A549 (cell line): Measurements from ENCODE around the gene TLR6.

Source experiments
- EP300 ChIP-seq, 2 experiments: fragments of >200 bp; sonication (Bioruptor Twin); formaldehyde crosslinking; IDR thresholded peaks; 2 replicates in 1 of 2; 3 replicates in 1 of 2; pipeline ENCODE4 v1.6.1; 2016 to 2017
- REST ChIP-seq: fragments of 200-600 bp; sonication (generic); IDR thresholded peaks from 2 replicates; pipeline ENCODE4 v1.6.1; 2016; ENCODE audit warnings: antibody characterized with exemption, mild to moderate bottlenecking, moderate library complexity
- SMC3 ChIP-seq: fragments of >200 bp; sonication (Bioruptor Twin); formaldehyde crosslinking; IDR thresholded peaks from 3 replicates; pipeline ENCODE4 v1.6.1; 2018; ENCODE audit warnings: inconsistent platforms
- SREBF2 ChIP-seq: fragments of 450-650 bp; IDR thresholded peaks from 2 replicates; pipeline ENCODE4 v1.6.1; 2014; ENCODE audit warnings: mild to moderate bottlenecking, moderate library complexity
- TF ChIP-seq, protein P1 (sequence below): fragments of >200 bp; sonication (Bioruptor Twin); formaldehyde crosslinking; IDR thresholded peaks from 3 replicates; pipeline ENCODE4 v1.5.1; 2016
- TF ChIP-seq, protein P2 (sequence below): IDR thresholded peaks from 2 replicates; pipeline ENCODE4 v1.6.1; 2012

DNA sequence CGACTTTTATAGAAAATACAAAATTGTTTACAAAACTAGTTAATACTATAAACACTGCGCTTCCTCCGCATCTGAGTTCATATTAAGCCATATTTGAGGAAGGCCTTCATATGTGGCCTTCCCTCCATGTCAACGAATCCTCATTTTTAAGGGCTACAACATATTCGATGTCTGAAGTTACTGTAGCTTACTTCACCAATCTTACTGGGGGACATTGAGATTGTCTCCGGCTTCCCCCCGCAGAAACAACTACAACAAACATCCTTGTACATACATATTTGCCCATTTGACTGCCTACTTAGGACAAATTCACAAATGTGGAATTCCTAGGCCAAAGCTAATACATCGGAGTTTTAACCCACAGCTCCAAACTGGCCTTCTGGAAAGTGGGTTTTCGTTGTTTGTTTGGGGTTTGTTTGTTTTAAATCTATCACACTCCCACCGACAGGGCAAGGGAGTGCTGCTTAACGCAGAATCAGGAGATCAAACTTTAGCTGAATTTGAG, 10.4 kb upstream of the TLR6 start:
- TF ChIP-seq, protein P1, sequence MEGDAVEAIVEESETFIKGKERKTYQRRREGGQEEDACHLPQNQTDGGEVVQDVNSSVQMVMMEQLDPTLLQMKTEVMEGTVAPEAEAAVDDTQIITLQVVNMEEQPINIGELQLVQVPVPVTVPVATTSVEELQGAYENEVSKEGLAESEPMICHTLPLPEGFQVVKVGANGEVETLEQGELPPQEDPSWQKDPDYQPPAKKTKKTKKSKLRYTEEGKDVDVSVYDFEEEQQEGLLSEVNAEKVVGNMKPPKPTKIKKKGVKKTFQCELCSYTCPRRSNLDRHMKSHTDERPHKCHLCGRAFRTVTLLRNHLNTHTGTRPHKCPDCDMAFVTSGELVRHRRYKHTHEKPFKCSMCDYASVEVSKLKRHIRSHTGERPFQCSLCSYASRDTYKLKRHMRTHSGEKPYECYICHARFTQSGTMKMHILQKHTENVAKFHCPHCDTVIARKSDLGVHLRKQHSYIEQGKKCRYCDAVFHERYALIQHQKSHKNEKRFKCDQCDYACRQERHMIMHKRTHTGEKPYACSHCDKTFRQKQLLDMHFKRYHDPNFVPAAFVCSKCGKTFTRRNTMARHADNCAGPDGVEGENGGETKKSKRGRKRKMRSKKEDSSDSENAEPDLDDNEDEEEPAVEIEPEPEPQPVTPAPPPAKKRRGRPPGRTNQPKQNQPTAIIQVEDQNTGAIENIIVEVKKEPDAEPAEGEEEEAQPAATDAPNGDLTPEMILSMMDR = no peak
- no peak for TF ChIP-seq SMC3
- no peak for TF ChIP-seq REST
- TF ChIP-seq, protein P2, sequence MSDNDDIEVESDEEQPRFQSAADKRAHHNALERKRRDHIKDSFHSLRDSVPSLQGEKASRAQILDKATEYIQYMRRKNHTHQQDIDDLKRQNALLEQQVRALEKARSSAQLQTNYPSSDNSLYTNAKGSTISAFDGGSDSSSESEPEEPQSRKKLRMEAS = no peak
- TF ChIP-seq SREBF2 = no peak
- no peak for TF ChIP-seq EP300 (IDR thresholded peaks at IDR 0.05)
